ENCODE data around the gene BROX.
"Not testable (repeated sequence)": the region's sequence is repeated elsewhere in the genome, so short reads cannot be mapped to it uniquely, and the experiment has no call there.

BROX gene, protein sequence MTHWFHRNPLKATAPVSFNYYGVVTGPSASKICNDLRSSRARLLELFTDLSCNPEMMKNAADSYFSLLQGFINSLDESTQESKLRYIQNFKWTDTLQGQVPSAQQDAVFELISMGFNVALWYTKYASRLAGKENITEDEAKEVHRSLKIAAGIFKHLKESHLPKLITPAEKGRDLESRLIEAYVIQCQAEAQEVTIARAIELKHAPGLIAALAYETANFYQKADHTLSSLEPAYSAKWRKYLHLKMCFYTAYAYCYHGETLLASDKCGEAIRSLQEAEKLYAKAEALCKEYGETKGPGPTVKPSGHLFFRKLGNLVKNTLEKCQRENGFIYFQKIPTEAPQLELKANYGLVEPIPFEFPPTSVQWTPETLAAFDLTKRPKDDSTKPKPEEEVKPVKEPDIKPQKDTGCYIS

GRCh38 chr1:222712253-222713090 is at the start of gene BROX, which contains the start of gene AIDA:
Gene BROX (plus strand): TSS chr1:222712564. CDS start chr1:222715700, 3,136 bp downstream.
Gene AIDA (minus strand): TSS chr1:222712491. CDS start chr1:222712317, 174 bp downstream.
- peak; percentile 92 to 94 for DNase-seq (ENCODE audit: low read depth in 2 of 2)

GRCh38 chr1:222663431-222663934 is 48.9 kb upstream of the BROX start:
- DNase-seq (ENCODE audit: low read depth in 2 of 2): no peak

GRCh38 chr1:222665964-222666363 is 46.4 kb upstream of the BROX start:
- no peak for DNase-seq (ENCODE audit: low read depth in 2 of 2)

DNA sequence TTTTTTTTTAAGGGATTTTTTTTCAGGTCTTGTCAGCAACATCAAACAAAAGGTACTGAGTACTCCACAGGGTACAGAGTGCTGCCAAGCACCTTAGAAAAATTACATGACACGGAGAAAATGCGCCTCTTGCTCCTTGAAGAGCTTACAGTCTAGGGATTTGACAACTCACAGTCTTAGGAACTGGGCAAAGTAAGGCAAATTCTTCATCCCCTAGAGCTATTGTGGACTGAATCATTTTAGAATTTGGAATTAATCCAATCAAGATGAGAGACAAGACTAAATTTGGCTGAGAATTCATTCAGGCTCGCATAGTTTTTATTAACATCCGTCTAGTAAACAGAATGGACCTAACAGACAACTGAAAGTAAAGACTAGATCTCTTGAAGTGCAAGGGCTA is 44.2 kb upstream of the BROX start:
- DNase-seq (ENCODE audit: low read depth in 2 of 2): not testable (repeated sequence)

- not testable (repeated sequence) for DNase-seq (ENCODE audit: low read depth in 2 of 2)
These were observed 43.3 kb upstream of the BROX start for GRCh38 chr1:222669107-222669506.

- DNase-seq (ENCODE audit: low read depth in 2 of 2): no peak
These were observed 42.3 kb upstream of the BROX start for GRCh38 chr1:222670110-222670509.

GRCh38 chr1:222680080-222680479 is 32.3 kb upstream of the BROX start:
- DNase-seq (ENCODE audit: low read depth in 2 of 2): no peak

DNA sequence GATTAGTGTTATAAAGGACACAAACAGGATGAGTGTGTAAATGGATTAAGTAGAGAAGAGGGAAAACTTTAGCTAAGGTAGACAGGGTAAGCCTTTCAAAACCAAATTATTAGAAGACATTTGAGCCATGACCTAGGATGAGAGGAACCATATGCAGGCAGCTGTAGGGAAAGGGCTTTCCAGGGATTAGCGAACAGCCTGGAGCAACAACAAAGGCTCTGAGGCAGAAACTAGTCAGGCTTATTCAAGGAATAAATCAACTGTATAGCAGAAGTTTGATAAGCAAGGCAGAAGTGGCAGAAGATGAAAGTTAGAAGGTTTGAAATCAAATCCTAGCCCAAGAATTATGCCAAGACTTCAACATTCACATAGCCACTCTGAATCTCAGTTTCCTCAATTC is 21.3 kb upstream of the BROX start:
- DNase-seq (ENCODE audit: low read depth in 2 of 2): no peak

- DNase-seq (ENCODE audit: low read depth in 2 of 2): no peak
These were observed 17.4 kb upstream of the BROX start for GRCh38 chr1:222694927-222695326.

DNA sequence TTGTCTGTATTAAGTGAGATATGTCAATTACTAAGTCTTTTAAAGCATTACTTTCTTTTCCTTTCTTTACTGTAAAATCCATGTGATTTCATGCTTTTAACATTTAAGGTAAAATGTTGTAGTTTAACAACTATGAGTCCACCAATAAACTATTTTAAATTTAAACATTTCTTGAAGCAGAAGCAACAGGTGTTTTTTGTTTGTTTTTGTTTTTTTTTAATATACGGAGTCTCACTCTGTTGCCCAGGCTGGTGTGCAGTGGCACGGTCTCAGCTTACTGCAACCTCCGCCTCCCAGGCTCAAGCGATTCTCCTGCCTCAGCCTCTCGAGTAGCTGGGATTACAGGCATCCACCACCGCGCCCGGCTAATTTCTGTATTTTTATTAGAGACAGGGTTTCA is 15.6 kb upstream of the BROX start:
- no peak for DNase-seq (ENCODE audit: low read depth in 2 of 2)

- DNase-seq (ENCODE audit: low read depth in 2 of 2): no peak
These were observed 15.2 kb upstream of the BROX start for GRCh38 chr1:222697203-222697602.

- no peak for DNase-seq (ENCODE audit: low read depth in 2 of 2)
These were observed 14.5 kb upstream of the BROX start for GRCh38 chr1:222697826-222698225.

DNA sequence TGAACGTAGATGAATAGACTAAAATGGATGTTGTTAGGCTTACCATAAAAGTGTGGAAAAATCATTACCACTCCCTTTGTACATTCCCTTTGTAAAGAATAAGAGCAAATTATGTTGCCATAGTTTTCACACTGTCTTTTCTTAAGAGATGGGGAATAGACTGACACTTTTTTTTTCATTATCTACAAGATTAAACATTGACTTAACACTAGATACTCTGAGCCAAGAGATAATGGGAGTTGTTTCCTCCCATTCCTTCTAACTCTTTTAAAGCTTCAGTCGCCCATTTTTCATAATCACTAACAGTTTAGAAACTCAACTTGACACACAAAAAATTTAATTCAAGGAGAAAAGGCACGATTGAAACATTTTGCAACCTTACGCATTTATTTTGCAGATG is 10.2 kb upstream of the BROX start:
- DNase-seq (ENCODE audit: low read depth in 2 of 2): no peak

GRCh38 chr1:222704260-222704659 is 8.1 kb upstream of the BROX start:
- DNase-seq (ENCODE audit: low read depth in 2 of 2): no peak

- DNase-seq (ENCODE audit: low read depth in 2 of 2): no peak
These were observed 5.5 kb upstream of the BROX start for GRCh38 chr1:222706815-222707214.

DNA sequence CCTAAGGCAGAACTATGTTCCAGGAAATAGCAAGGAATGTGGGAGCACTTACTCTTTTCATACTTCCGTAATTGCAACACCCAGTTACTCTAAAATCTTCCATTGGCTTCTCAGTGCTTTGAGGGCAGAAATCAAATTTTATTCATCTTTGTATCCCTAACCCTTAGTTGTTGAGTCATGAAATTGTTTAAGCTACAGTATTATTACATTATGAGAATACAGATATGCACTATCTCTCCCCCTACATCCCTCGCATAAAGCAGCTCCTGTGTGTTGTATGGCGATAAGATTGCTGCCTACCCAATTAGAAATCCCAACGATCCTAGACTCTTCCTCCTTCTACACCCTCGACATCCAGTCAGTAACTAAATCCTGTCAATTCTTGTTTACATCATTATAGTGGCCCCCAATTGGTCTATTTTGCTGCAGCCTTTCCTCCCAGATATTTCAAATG is 2.6 kb upstream of the BROX start:
- DNase-seq (ENCODE audit: low read depth in 2 of 2): no peak

DNA sequence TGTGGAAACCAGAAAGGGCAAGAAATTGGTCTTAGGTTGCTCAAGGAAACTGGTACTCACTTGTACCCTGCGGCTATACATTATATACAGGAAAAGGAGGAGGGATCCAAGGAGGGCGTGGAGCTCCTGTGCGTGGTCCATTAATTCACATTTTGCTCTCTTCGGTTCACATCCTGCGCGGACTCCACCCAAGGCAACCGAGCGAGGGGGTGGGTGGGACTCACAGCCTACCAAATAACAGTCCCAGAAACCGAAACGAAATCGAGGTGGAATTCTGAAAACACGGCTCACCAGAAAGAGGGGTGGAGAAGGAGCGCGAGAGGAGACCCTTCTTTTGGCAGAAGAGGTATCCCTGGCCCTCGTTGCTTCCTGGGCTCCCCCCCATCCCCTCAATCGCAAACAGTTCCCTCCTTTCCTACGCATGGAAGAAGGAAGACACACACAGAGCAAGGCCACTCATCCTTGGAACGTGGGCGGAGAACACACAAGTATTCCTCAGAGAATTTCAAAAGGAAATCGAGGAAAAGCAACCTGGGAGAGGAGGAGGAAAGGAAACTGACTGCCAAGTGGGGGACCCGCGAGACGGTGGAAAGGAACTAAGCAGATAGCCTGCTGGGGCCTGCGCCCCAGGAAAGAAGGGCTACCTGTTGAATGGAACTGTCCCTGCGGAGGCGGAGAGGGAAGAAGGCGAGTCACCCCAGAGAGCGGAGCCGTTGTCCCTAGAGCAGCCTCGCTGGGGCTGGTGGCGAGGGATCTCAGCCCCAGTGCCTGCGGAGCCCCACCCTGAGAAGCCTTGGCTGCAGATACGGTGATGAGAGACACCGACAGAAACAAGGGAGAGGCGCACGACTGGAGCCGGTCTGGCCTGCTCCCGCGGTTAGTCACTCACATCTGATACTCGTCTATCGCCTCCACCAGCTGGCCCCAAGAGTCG is 778 bp upstream of the BROX start:
- DNase-seq (ENCODE audit: low read depth in 2 of 2): peak; percentile 30 to 37

DNA sequence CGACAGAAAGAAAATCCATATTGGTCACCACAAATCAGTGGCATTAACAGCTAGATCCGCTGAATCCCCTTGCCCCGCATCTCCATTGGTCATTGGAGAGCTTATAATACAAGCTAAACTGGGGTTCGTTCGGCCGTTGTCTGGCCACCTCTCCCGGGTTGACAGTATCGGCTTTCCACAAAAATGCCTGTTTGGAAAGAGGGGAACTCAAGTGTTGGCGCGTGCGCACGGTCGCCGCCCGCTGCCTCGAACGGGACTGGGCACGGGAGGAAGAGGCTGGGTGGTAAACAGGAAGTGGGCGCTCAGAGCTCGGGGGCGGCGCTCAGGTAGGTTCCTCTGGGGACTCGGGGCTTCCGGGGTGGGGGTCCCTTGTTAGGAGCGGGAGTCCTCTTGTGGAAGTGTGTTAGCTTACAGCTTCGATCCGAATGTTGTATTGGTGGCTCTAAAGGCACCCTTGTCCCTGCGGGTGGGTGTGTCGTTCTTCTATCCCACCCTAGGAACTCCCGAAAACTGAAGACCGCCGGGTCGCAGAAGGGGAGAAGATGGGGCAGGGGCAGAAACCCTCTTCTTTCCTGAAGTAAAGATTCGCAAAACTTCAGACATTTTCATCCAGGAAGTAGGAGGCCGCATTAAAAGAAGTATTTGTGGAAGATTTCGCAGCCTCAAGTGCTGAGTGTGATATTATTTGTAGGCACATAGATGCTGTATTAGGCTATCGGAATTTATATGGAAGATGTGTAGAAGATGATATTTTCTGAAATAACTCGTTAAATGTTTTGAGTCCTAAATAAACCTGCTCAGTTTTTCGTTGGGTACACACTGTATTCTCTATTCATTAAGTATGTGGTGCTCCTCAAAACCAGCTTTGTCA is 962 bp downstream of the BROX start:
- peak; percentile 83 to 85 for DNase-seq (ENCODE audit: low read depth in 2 of 2)

DNA sequence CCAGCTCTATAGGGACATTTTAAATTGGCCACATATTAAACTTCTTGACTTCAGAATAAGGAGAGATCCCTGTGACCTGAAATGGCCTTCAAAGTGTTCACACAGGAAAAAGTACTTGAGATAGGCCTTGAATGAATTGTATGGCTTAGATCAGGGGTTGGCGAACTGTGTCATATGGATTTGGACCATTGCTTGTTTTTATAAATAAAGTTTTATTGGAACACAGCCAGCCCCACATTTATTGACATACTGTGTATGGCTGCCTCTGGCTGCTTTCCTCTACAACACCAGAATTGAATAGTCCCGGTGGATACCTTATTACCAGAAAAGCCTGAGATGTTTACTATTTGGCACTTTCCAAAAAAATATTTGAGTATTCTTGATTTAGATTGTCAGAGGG is 4.0 kb downstream of the BROX start:
- DNase-seq (ENCODE audit: low read depth in 2 of 2): no peak

DNA sequence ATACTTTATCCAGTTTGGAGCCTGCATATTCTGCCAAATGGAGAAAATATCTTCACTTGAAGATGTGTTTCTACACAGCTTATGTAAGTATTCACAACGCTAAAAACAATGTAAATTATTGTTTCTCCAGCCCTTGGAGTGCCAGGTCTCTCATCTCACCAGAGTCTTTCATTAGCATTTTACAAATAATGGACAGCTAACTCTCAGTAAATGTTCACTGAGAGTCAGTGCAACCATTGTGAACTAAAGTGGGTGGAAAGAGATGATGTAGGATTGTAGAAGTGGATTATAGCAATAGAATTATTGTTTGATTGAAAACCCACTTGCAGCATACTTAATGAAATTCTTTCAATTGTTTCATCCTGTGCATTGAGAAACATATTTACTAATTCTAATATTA is 16.4 kb downstream of the BROX start:
- no peak for DNase-seq (ENCODE audit: low read depth in 2 of 2)
